SK-N-SH treated with all-trans-retinoic acid at 6 μM for 48 hours (cell line): ENCODE results near the gene LDB2.

Experiments
- GLIS3 ChIP-seq: fragments of 250-450 bp; sonication (Bioruptor Pico); IDR thresholded peaks from 2 replicates; pipeline ENCODE4 v1.5.0; 2020; ENCODE audit warnings: mild to moderate bottlenecking, moderate library complexity
- ISL1 ChIP-seq: fragments of 250-450 bp; sonication (Bioruptor Pico); IDR thresholded peaks from 2 replicates; pipeline ENCODE4 v2.1.2; 2022; ENCODE audit warnings: mild to moderate bottlenecking, moderate library complexity
- RARB ChIP-seq: fragments of 250-450 bp; sonication (Bioruptor Pico); IDR thresholded peaks from 2 replicates; pipeline ENCODE4 v1.8.0; 2021; ENCODE audit warnings: mild to moderate bottlenecking, moderate library complexity
- ZFP3 ChIP-seq: fragments of 250-450 bp; sonication (Bioruptor Pico); IDR thresholded peaks from 2 replicates; pipeline ENCODE4 v1.5.0; 2020; ENCODE audit warnings: mild to moderate bottlenecking, moderate library complexity

DNA sequence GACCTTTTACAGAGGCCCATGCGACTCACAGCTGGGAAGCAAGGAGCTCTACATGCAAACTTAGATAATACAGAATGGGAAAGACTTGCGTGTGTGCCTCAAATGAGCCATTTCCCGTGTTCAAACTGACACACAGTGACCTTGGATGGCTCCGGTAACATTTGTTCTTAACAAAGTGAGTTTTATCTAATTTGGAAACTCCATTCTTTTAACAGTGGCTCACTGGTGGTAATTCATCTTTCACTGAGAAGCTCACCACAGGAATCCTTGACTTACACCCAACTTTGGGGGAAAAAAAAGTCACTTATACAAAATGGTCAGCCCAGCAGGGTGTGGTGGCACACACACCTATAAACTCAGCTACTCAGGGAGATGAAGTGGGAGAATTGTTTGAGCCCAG, 190.6 kb downstream of the LDB2 start:
- TF ChIP-seq ZFP3 (CRISPR knock-in tag), result no peak
- no peak for TF ChIP-seq RARB
- TF ChIP-seq ISL1, result no peak
- no peak for TF ChIP-seq GLIS3
